ENCODE results near the gene MARK3. TPM values are rescaled to one million over a fixed set of nuclear protein-coding genes. Genes with fewer than 3 reads are reported as not detected.

Gene MARK3
- total RNA-seq, 2 donors from 2014 or later: 87.2 to 147 TPM

GRCh38 chr14:103442288-103442687 is 57.1 kb downstream of the MARK3 start:
- peaks cover 24% of the 10 kb centered on the region for H3K4me1 ChIP-seq
- no peak for ATAC-seq
- intact Hi-C loops (cut with DNase I): no loop called here

GRCh38 chr14:103443111-103443510 is 57.9 kb downstream of the MARK3 start:
- Histone ChIP-seq H3K36me3 (replicated peaks in 1 of 2; ENCODE audit: insufficient read depth in 1 of 2, low read depth in 2 of 2) (peaks cover 0 to 3% of the 10 kb centered on the region in 2 donors), H3K9me3 (no peaks in the 10 kb centered on the region), H3K27me3 (no peaks in the 10 kb centered on the region), H3K27ac (peak overlapping the region in 1 of 4 donors; percentile 21), H3K4me3 (no peak overlapping the region), H3K4me1 (peaks cover 32% of the 10 kb centered on the region)
- ATAC-seq (no peak), DNase-seq (no peak)
- intact Hi-C loops (cut with DNase I): no loop called here
- 78 to 86% methylated on average over 2 of the region's 2 CpGs for WGBS, 2 donors
- no peak for TF ChIP-seq CTCF (IDR thresholded peaks at IDR 0.05)
- no peak for TF ChIP-seq POLR2A (IDR thresholded peaks at IDR 0.05)

More at GRCh38 chr14:103442288-103442687, 57.1 kb downstream of the MARK3 start:
- Histone ChIP-seq H3K27ac (no peak overlapping the region), H3K27me3 (no peaks in the 10 kb centered on the region), H3K4me3 (no peak overlapping the region), H3K36me3 (replicated peaks in 1 of 2; ENCODE audit: insufficient read depth in 1 of 2, low read depth in 2 of 2) (peaks cover 0 to 3% of the 10 kb centered on the region in 2 donors), H3K9me3 (no peaks in the 10 kb centered on the region)
- DNase-seq: no peak
- WGBS, 2 donors: 90 to 96% methylated on average over 6 of the region's 6 CpGs
- TF ChIP-seq POLR2A (IDR thresholded peaks at IDR 0.05) (no peak), CTCF (IDR thresholded peaks at IDR 0.05) (no peak)

DNA sequence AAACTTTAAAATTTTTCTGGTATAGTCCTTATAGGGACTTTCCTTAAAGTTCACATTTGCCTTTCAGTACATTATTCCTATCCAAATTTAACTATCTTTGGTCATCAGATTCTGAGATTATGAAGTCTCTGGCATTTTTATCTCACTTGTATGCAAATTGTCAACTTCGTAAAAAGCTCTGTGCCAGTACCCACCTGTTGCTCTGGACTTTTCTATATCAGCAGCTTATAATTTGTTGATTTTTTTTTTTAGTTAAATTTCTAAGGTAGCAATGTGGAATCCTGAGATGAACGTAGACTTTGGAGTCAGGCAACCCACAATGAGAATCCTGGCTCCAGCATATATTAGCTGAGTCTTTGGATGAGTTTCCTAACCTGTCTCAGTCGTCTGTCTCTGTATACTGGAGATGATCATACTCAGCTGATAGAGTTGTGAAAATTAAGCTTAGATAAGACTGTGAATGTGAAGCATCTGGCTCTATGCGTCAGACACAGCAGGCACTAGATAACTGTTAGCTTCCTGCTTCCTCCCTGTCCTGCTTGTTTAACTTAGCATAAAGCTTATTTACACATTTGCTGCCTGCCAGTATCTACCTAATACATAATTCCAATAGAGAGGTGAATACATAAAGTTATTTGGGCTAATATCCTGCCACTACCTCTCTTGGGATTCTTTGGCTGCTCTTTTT is 59.8 kb downstream of the MARK3 start:
- no peaks in the 10 kb centered on the region for H3K9me3 ChIP-seq
- WGBS, 2 donors: 34 to 59% methylated on average over 4 of the region's 4 CpGs
- no peaks in the 10 kb centered on the region for H3K36me3 ChIP-seq (replicated peaks in 1 of 2; ENCODE audit: insufficient read depth in 1 of 2, low read depth in 2 of 2)
- peaks cover 43% of the 10 kb centered on the region for H3K4me1 ChIP-seq
- intact Hi-C loops (cut with DNase I): no loop called here
- ATAC-seq: no peak
- no peaks in the 10 kb centered on the region for H3K27me3 ChIP-seq
- no peak for DNase-seq
- H3K4me3 ChIP-seq: no peak overlapping the region
- H3K27ac ChIP-seq: no peak overlapping the region
- TF ChIP-seq CTCF (IDR thresholded peaks at IDR 0.05) (no peak), POLR2A (IDR thresholded peaks at IDR 0.05) (no peak)

DNA sequence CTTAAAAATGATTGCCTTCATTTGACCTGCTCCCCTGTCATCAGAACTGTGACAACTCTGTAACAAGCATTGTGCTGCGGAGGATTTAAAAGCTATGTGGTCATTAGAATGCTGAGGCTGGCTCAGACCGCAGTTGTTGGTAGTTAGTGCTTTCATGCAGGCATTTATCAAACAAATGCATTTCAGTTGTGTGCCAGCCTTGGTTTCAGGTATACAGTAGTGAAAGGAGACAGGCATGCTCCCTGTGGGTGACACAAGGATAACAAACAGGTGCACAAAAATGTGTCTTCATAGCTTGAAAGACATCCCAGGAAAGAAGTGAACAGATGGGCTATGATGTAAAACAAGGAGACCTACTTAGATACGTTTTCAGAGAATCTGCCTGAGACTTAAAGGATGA is 60.6 kb downstream of the MARK3 start:
- H3K4me1 ChIP-seq: peaks cover 50% of the 10 kb centered on the region
- intact Hi-C loops (cut with DNase I): no loop called here
- ATAC-seq: peak; percentile 31
- H3K36me3 ChIP-seq (replicated peaks in 1 of 2; ENCODE audit: insufficient read depth in 1 of 2, low read depth in 2 of 2): no peaks in the 10 kb centered on the region
- TF ChIP-seq POLR2A (IDR thresholded peaks at IDR 0.05) (no peak), CTCF (IDR thresholded peaks at IDR 0.05) (no peak)
- H3K9me3 ChIP-seq: no peaks in the 10 kb centered on the region
- peak overlapping the region in 1 of 4 donors; percentile 19 for H3K27ac ChIP-seq
- WGBS, 2 donors: 57 to 58% methylated on average over 3 of the region's 3 CpGs
- no peaks in the 10 kb centered on the region for H3K27me3 ChIP-seq
- no peak overlapping the region for H3K4me3 ChIP-seq
- DNase-seq: peak in 1 of 4 donors; percentile 4

GRCh38 chr14:103448097-103448496 is 62.9 kb downstream of the MARK3 start:
- intact Hi-C loops (cut with DNase I): no loop called here
- H3K36me3 ChIP-seq (replicated peaks in 1 of 2; ENCODE audit: insufficient read depth in 1 of 2, low read depth in 2 of 2): no peaks in the 10 kb centered on the region
- DNase-seq: no peak

More at GRCh38 chr14:103448097-103448496, 62.9 kb downstream of the MARK3 start:
- Histone ChIP-seq H3K9me3 (no peaks in the 10 kb centered on the region), H3K27ac (no peak overlapping the region), H3K4me1 (peaks cover 56% of the 10 kb centered on the region), H3K4me3 (no peak overlapping the region), H3K27me3 (no peaks in the 10 kb centered on the region)
- TF ChIP-seq CTCF (IDR thresholded peaks at IDR 0.05): no peak
- no peak for TF ChIP-seq POLR2A (IDR thresholded peaks at IDR 0.05)
- WGBS, 2 donors: 52 to 74% methylated on average over 2 of the region's 2 CpGs
- ATAC-seq: no peak
